SH-SY5Y (cell line): ENCODE results near the gene SAT2.

Experiments
- GATA2 ChIP-seq: IDR thresholded peaks from 2 replicates; pipeline ENCODE4 v1.6.1; 2011; ENCODE audit warnings: mild to moderate bottlenecking, low read depth, low read length
- GATA3 ChIP-seq: IDR thresholded peaks from 2 replicates; pipeline ENCODE4 v1.6.1; 2011; ENCODE audit warnings: low read depth, mild to moderate bottlenecking, low read length, moderate library complexity

The SAT2 gene

DNA sequence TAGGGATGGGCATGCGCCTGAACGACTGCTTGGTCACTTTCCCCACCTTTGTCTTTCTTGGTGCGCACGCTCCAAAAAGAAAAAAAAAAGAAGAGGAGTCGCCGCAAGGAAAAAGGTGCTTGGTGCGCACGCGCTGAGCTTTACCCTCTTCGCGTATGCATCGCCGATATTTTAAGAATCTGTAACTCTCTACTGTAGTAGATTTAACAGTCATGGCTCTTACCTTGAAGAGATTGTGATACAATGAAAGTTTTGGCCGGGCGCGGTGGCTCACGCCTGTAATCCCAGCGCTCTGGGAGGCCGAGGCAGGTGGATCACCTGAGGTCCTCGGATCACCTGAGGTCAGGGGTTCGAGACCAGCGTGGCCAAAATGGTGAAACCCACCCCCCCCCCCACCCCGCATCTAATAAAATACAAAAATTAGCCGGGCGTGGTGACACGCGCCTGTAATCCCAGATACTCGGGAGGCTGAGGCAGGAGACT, 12.3 kb downstream of the SAT2 start:
- TF ChIP-seq GATA3: no peak
- TF ChIP-seq GATA2: no peak

DNA sequence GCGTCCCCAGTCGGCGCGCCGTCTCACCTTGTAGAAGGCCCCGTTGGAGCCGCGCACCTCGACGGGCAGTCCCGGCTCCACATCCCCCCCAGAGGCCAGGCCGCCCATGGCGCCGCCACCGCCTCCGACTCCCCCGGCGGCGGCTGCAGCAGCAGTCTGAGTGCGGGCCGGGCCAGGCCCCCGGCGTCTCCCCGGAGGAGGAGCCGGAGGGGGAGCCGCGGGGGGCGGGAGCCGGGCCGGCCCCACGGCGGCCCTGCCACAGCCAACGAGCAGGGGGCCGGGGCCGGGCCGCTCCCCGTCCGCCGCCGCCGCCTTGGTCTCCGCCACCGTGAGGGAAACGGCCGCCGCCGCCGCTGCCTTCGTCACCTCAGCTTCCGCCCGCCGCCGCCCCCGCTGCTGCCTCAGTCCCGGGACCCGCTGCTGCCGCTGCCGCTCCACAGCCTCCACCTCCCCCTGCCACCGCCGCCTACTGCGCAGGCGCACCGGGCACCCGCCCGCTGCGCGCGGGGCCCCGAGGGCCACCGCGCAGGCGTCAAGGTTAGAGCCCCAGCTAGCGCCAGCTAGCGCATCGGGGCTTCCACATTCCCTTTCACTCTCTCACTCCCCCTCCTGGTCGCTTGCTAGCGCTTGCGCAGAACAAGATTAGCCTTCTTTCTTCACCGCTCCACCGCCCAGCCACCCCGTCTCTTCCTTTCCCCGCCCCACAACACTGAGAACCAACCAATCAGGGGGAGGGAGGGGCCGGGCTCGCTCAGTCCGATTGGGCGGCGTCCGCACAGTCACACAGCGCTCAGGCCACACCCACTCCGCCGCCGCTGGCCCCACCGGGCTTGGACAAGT, 13.0 kb downstream of the SAT2 start, which contains the start of gene FXR2:
Gene FXR2 (minus strand): TSS at position 473 of the 840 bp plus-strand sequence. CDS start 365 bp downstream, at position 108.
- TF ChIP-seq GATA3 (no peak), GATA2 (no peak)

DNA sequence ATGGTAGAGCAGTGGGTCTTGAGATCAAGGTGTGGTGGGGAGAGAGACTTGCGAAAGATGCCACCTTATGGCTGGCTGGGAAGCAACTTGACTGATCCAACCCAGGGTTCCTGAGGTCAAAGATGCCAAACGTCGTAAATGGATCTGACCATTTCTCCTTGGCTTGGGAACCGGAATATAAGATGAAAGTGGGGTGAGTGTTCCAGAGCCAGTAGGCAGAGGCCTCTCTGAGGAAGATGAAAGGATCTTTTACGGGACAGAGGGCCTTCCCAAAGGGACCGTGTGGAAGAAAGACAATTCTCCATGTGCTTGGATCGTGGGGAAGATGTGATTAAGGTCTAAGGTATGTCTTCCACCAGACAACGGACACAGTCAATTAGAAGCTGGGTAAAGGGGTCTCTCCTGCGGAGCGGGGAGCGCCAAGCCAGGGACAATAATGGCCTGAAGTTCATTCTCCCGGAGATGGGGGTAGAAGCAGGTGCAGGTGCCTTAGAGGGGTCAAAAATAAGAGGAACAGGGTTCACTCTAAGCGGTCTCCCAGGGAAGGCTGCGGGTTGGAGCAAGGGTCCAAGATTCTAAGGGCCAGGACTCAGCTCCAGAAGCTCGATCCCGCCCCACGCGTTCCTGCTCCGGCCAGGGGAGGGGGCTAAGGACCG, 13.7 kb downstream of the SAT2 start:
- TF ChIP-seq GATA2: no peak
- TF ChIP-seq GATA3: no peak

DNA sequence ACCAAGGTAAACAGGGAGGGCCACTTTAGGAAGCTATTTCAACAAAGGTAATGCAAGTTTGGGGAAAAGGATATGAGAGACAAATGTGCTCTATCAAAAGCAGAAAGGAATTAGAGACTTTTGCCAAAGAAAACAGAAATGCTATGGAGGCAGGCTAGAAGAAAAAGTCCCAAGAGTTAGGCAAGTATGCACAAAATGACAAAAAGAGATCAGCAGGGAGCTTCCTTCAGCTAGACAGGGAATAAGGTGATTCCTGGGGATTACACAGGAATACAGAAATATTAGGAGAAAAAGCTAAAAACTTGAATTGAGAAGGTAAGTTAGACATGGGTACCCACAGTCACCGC, 15.4 kb downstream of the SAT2 start:
- TF ChIP-seq GATA3 (no peak), GATA2 (no peak)

DNA sequence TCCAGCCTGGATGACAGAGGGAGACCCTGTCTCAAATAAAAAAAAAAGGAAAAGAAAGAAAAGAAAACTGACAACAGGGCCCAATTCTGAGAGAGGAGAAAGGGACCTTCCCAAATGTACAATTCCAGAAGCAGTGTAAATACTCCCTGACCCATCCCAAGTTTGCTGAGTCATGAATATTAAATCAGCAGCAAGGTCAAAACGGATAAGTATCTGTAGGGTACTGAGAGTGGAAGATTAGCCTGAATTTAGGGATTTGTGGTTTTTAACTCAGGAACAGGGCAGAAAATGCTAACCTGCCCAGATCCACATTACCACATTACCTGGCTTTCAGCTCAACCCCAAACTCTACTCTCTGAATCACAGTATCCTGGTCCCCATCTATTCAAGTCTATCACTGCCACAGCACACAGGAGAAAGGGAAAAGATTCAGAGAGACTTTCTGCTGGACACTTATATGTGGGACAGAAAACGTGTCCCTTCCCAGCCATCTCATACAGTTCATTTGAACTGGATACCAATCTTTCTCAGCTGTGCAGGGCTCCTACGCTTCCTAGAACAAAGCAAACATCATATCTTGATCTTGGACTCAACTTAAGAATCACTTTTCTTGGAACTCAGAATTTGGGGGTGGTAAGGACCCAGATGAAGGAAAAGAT, 15.9 kb downstream of the SAT2 start:
- no peak for TF ChIP-seq GATA3
- TF ChIP-seq GATA2: no peak

DNA sequence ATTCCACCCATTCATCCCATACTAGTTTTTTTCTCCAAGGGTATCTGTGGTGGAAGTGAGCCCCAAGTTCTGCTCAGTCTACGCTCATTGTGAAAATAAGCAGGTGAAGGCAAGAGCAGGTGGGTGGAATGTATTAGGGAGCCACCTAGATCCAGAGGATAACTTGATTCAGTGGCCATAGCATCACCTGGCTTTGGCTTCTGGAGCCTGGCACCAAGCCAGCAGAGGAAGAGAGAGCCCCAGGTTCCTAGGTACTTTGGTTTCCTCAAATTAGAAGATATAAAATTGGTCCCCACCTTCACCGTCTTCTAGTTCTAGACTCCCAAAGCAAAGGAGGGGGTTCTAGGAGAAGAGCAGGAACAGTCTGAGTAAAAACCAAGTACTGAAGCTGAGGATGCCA, 17.0 kb downstream of the SAT2 start:
- no peak for TF ChIP-seq GATA2
- no peak for TF ChIP-seq GATA3

DNA sequence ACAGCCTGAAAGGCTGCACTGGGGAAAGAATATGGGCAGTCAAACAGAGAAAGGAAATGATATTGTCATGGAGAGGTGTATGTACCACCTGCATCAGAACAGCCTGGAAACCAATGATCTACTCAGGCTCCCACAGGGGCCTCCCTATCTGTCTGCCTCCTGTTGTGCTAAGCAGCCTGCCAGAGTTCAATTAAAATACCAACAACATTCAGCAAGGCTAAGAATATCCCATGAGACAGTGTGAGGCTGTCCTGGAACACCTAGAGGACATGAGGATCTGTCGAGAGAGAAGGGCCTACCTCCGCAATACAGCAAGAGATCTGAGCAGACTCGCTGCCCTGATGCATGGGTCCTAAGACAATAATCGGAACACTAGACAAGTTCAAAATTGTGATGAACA, 21.3 kb downstream of the SAT2 start:
- TF ChIP-seq GATA2 (no peak), GATA3 (no peak)

DNA sequence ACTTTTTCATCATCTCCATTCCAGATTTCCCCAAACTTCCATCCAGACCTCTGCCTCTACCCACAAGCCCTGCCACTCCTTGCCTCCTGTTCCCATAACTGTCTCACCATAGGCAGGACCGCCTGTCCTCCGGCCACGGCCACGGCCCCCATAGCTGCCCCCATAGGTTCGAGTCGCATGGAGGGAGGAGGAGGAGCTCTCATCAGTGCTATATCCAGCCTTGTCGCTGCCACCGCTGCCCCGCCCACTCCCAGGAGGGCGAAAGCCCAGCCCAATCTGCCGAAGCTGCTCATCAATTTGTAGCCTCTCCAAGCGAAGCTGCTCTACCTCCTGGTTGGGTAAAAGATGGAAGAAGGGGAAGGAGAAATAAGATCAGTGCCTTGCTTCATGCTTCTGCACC, 34.3 kb downstream of the SAT2 start:
- TF ChIP-seq GATA3 (no peak), GATA2 (no peak)

DNA sequence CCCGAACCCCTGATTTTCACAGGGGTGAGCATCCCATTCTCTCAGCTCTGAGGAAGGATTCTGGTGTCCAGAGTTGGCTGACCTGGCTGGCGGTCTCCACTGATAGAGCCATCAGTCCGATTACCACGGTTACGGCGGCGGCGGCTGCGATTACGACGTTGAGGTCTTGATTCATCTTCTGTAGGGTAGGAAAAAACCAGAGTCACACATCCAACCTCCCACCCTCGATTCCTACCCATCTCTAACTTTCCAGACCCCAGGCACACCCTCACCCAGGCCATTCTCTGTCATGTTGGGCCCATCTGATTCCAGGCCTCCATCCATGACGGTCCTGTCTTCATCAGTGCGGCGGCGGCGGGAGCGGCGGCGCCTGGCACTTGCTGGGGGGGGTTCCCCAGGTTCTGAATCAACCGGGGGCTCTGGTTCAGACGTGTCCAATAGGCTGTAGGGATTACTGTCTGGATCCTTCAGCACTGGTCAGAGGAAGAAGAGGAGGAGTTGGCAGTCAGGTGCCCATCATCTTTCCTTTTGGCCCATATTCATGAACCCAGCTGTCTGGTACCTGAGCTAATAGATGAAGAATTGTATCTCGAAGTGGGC, 35.1 kb downstream of the SAT2 start:
- TF ChIP-seq GATA3: no peak
- TF ChIP-seq GATA2: no peak

DNA sequence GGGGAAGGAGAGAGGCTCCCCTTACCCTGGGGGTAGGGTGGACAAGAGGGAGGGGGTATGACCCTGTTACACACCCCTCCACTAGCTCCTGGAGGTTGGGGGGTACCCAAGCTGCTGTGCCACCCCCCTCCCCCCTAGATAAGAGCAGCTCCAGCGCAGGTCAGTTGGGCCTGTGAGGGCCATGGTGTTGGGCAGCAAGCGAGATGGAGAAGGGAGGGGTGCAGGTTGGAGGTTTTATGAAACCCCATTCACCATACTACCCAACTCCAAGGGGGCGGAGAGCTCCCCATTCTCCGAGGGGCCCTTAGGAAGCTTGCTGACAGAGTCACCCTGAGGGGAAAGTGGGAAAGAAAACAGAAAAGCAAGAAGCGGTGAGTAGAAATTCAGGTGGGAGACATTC, 36.0 kb downstream of the SAT2 start:
- no peak for TF ChIP-seq GATA2

DNA sequence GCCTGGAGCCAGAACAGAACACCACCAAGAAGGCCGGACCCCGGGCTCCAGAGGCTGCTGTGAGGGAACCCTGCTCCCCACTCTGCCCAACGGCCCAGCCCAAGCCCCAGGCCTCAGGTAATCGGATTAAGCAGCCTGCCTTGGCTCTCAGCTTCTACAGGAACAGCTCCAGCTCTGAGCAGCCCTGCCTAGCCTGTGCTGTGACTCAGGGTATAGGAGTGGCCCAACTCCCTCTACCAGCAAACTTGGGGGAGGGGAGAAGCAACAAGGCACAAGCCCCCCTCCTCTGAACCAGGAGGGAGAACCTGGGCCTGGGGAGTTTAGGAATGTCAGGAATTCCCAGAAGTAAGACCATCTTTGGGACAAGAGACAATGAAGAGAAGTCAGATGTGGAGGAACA, 36.9 kb downstream of the SAT2 start:
- TF ChIP-seq GATA2: no peak
- no peak for TF ChIP-seq GATA3

DNA sequence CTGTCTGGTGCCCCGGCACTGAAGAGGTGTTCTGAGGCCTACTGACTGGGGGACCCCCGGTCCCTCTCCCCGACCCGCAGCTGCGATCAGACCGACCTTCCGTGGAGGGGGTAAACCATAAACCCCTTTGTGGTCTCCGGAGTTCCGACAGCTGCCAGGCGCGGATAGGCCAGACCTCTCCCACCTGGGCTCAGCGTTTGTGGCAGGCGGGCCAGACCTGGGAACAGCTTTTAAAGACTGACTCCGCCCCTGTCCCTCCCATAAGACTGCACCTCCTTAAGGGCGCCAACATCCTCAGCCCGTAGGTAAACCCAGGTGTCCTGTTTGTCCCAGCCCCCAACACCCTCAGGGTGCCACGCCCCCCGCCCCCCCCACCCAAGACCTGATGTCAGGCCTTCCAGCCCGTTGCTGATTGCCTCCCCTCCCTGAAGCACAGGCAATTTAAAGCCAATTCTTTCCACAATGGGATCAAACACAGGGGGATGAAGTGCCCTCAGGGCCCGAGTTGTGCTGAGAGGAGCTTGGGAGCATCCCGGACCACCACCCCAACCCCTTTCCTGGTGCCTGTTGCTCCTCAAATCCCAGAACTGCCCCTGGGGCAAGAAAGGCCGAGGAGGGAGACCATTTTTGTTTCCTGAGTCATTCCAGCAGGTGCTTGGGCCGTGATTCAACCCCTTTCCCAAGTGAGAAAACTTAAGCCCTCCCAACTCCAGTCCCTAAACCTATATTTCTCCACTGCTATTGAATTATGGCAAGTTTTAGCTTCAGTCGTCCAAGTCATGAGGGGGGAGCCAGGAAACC, 37.5 kb downstream of the SAT2 start, which contains the start of gene SOX15:
Gene SOX15 (minus strand): TSS at position 204 of the 801 bp plus-strand sequence. CDS start 418 bp downstream, outside the sequence.
- TF ChIP-seq GATA2 (no peak), GATA3 (no peak)

DNA sequence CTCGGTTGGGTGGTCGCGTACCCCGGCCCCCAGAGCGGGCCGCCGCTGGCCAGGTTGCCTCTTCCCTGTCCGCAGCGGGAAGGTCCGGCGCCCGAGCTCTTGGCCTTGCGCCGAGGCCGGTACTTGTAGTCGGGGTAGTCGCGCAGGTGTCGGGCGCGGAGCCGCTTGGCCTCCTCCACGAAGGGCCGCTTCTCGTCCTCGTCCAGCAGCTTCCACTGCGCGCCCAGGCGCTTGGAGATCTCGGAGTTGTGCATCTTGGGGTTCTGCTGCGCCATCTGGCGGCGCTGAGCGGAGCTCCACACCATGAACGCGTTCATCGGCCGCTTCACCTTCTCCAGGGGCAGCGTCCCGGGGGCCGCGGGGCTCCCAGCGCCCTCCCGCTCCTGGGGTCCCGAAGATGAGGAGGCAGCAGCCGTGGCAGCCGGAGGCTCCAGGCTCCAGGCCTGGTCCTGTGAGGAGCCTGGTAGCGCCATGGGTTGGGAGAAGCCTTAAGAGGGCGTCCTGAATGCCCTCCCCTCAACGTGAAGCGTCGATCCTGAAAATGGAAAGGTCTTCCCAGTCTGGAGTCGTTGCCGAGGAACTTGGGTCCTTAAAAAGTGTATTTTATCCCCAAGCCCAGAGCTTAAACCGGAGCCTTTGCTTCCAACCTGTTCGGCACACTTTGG, 38.3 kb downstream of the SAT2 start:
- TF ChIP-seq GATA2: no peak
- no peak for TF ChIP-seq GATA3
